ENCODE data around the gene XIST.

Gene XIST

DNA sequence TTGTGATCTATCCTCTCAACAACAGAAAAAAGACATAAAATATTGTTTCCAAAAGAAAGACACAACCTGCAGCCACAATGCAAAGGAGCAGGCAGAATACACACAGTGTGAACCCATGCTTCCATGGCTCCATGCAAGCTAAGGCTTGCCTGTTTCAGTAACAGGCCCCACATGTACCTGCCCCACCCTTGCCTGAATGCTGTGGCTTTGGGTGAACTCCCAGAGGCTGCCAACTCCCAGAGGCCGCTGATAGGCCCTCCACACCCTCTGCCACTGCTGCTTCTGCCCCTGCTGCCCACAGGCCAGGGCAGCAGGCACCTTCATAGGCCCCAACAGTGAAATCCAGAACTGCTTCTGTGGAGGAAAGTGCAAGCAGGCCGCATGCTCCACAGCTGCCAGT lies 24.4 kb upstream of the XIST start:
- TF ChIP-seq SPI1 (IDR thresholded peaks at IDR 0.05; ENCODE audit: borderline replicate concordance, low read depth) (no peak), GABPA (IDR thresholded peaks at IDR 0.05; ENCODE audit: low read depth) (no peak), CTCF (IDR thresholded peaks at IDR 0.05; ENCODE audit: insufficient read depth, low read length) (no peak)
- TF ChIP-seq, protein P1, sequence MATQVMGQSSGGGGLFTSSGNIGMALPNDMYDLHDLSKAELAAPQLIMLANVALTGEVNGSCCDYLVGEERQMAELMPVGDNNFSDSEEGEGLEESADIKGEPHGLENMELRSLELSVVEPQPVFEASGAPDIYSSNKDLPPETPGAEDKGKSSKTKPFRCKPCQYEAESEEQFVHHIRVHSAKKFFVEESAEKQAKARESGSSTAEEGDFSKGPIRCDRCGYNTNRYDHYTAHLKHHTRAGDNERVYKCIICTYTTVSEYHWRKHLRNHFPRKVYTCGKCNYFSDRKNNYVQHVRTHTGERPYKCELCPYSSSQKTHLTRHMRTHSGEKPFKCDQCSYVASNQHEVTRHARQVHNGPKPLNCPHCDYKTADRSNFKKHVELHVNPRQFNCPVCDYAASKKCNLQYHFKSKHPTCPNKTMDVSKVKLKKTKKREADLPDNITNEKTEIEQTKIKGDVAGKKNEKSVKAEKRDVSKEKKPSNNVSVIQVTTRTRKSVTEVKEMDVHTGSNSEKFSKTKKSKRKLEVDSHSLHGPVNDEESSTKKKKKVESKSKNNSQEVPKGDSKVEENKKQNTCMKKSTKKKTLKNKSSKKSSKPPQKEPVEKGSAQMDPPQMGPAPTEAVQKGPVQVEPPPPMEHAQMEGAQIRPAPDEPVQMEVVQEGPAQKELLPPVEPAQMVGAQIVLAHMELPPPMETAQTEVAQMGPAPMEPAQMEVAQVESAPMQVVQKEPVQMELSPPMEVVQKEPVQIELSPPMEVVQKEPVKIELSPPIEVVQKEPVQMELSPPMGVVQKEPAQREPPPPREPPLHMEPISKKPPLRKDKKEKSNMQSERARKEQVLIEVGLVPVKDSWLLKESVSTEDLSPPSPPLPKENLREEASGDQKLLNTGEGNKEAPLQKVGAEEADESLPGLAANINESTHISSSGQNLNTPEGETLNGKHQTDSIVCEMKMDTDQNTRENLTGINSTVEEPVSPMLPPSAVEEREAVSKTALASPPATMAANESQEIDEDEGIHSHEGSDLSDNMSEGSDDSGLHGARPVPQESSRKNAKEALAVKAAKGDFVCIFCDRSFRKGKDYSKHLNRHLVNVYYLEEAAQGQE (IDR thresholded peaks at IDR 0.05; ENCODE audit: insufficient replicate concordance, low read depth): no peak
- no peak for DNase-seq (ENCODE audit: low read depth in 1 of 2, low spot score in 1 of 2)
- no peaks in the 10 kb centered on the region for H3K27me3 ChIP-seq (ENCODE audit: insufficient read depth, poor library complexity, severe bottlenecking)
- H3K27ac ChIP-seq (replicated peaks): no peak overlapping the region
- H3K4me3 ChIP-seq (replicated peaks; ENCODE audit: insufficient read depth, low read length): no peak overlapping the region

- H3K27me3 ChIP-seq (ENCODE audit: insufficient read depth, poor library complexity, severe bottlenecking): no peaks in the 10 kb centered on the region
These were observed 16.4 kb upstream of the XIST start for GRCh38 chrX:73868916-73869315.

DNA sequence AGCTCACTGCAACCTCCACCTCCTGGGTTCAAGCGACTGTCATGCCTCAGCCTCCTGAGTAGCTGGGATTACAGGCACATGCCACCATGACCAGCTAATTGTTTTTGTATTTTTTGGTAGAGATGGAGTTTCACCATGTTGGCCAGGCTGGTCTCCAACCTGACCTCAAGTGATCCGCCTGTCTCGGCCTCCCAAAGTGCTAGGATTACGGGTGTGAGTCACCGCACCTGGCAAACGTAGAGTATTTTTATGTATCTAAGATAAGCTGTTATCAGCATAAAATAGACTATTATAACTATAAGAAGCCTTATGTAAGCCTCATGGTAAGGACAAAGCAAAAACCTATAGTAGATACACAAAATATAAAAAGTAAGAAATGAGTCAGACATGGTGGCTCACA lies 14.6 kb upstream of the XIST start:
- no peak for TF ChIP-seq GABPA (IDR thresholded peaks at IDR 0.05; ENCODE audit: low read depth)
- TF ChIP-seq CTCF (IDR thresholded peaks at IDR 0.05; ENCODE audit: insufficient read depth, low read length): no peak
- TF ChIP-seq, protein P1 (IDR thresholded peaks at IDR 0.05; ENCODE audit: insufficient replicate concordance, low read depth): no peak
- no peak for TF ChIP-seq SPI1 (IDR thresholded peaks at IDR 0.05; ENCODE audit: borderline replicate concordance, low read depth)
- no peak for TF ChIP-seq POLR2AphosphoS5 (IDR thresholded peaks at IDR 0.05; ENCODE audit: low read depth)
- Histone ChIP-seq H3K4me3 (replicated peaks; ENCODE audit: insufficient read depth, low read length) (no peak overlapping the region), H3K27ac (replicated peaks) (no peak overlapping the region), H3K27me3 (ENCODE audit: insufficient read depth, poor library complexity, severe bottlenecking) (no peaks in the 10 kb centered on the region)
- DNase-seq (ENCODE audit: low read depth in 1 of 2, low spot score in 1 of 2): no peak

More at GRCh38 chrX:73868916-73869315, 16.4 kb upstream of the XIST start:
- H3K4me3 ChIP-seq (replicated peaks; ENCODE audit: insufficient read depth, low read length): no peak overlapping the region
- no peak for DNase-seq (ENCODE audit: low read depth in 1 of 2, low spot score in 1 of 2)
- H3K27ac ChIP-seq (replicated peaks): no peak overlapping the region
- TF ChIP-seq SPI1 (IDR thresholded peaks at IDR 0.05; ENCODE audit: borderline replicate concordance, low read depth) (no peak), CTCF (IDR thresholded peaks at IDR 0.05; ENCODE audit: insufficient read depth, low read length) (no peak), POLR2AphosphoS5 (IDR thresholded peaks at IDR 0.05; ENCODE audit: low read depth) (no peak), GABPA (IDR thresholded peaks at IDR 0.05; ENCODE audit: low read depth) (no peak)
- TF ChIP-seq, protein P1 (IDR thresholded peaks at IDR 0.05; ENCODE audit: insufficient replicate concordance, low read depth): no peak

Data from HL-60 (cell line).